ENCODE data around the gene JPH3. TPM values are rescaled to one million over a fixed set of nuclear protein-coding genes. Genes with fewer than 3 reads are reported as not detected.

JPH3 gene
- total RNA-seq, 1 experiment from 2014 or later: 32.7 TPM

- TF ChIP-seq CTCF (conservative IDR thresholded peaks at IDR 0.05): no peak
- no peaks in the 10 kb centered on the region for H3K9me3 Mint-ChIP-seq
- no peak overlapping the region for H2BK5ac ChIP-seq (ENCODE audit: insufficient read length, low read length)
- no peaks in the 10 kb centered on the region for H3K4me1 Mint-ChIP-seq
- H2BK120ac ChIP-seq (ENCODE audit: low read depth, low read length, poor library complexity, severe bottlenecking): no peak overlapping the region
- H2AFZ ChIP-seq (ENCODE audit: low read length): no peak overlapping the region
- H4K91ac ChIP-seq (ENCODE audit: insufficient read length, low read depth, low read length): no peak overlapping the region
- no peak overlapping the region for H2BK20ac ChIP-seq (ENCODE audit: low read depth, low read length, poor library complexity, severe bottlenecking)
- no peak overlapping the region for H2BK12ac ChIP-seq (ENCODE audit: insufficient read length, low read depth, low read length)
- no peaks in the 10 kb centered on the region for H4K20me1 ChIP-seq (ENCODE audit: control insufficient read depth, insufficient read depth, insufficient read length)
- H3K27me3 Mint-ChIP-seq (ENCODE audit: low read depth): peaks cover 1% of the 10 kb centered on the region; the same call in 1 of the 2 replicates
- H3K4me2 ChIP-seq (ENCODE audit: insufficient read depth, insufficient read length, low read length): no peak overlapping the region
- no CpG with 5 or more reads among the region's 14 CpGs for WGBS (ENCODE audit: extremely low coverage, insufficient read length, low lambda C conversion rate)
- H3K4ac ChIP-seq (ENCODE audit: low read depth, low read length): no peak overlapping the region
- H3K9me3 ChIP-seq (ENCODE audit: control insufficient read depth, low read depth, low read length): no peaks in the 10 kb centered on the region
- no peak overlapping the region for H2AK5ac ChIP-seq (ENCODE audit: insufficient read length, low read length)
- H3K79me1 ChIP-seq (ENCODE audit: insufficient read depth, low read depth, low read length, poor library complexity, severe bottlenecking): no peaks in the 10 kb centered on the region
- no peaks in the 10 kb centered on the region for H3K23me2 ChIP-seq (ENCODE audit: insufficient read length, low read depth, low read length, poor library complexity, severe bottlenecking)
- H3T11ph ChIP-seq (ENCODE audit: low read length): no peak overlapping the region
- no peak overlapping the region for H4K8ac ChIP-seq (replicated peaks; ENCODE audit: insufficient read length, low read depth, low read length)
- no peaks in the 10 kb centered on the region for H3K4me1 ChIP-seq (ENCODE audit: insufficient read depth, low read length)
- no peak overlapping the region for H3K4me3 Mint-ChIP-seq
- H3K56ac ChIP-seq (ENCODE audit: insufficient read length, low read depth, low read length): no peak overlapping the region
- H4K5ac ChIP-seq (ENCODE audit: insufficient read length, low read depth, low read length): no peak overlapping the region
- no peaks in the 10 kb centered on the region for H3K27me3 ChIP-seq (ENCODE audit: insufficient read depth, low read length)
- no peak overlapping the region for H3K27ac ChIP-seq (ENCODE audit: insufficient read length, low read depth, low read length)
- H3K23ac ChIP-seq (ENCODE audit: insufficient read length, low read depth, low read length): no peak overlapping the region
- no peak for DNase-seq
- H3K36me3 Mint-ChIP-seq (ENCODE audit: insufficient read depth in 1 of 3, low read depth in 3 of 3): peaks cover 9 to 68% (median 61%) of the 10 kb centered on the region in 3 experiments; a peak in 6 of 7 replicates
- no peak overlapping the region for H2BK15ac ChIP-seq (ENCODE audit: low read depth, low read length)
- H3K18ac ChIP-seq (ENCODE audit: insufficient read length, low read depth, low read length): no peak overlapping the region
- H3K14ac ChIP-seq (ENCODE audit: insufficient read depth, low read length): no peak overlapping the region
- H3K79me2 ChIP-seq (ENCODE audit: insufficient read depth, low read length): no peaks in the 10 kb centered on the region
- no peak overlapping the region for H3K9ac ChIP-seq (ENCODE audit: extremely low read depth, insufficient read length, low read length)
- 0 out of 7 replicates have a peak overlapping the region, but pooled peaks of 2 of the 3 experiments have one; percentile 24 to 53 for H3K27ac Mint-ChIP-seq
These were observed 95.5 kb downstream of the JPH3 start for GRCh38 chr16:87697792-87698191.

Measured in H9 (cell line).